ENCODE data around the gene DPH2.

DPH2 gene

DNA sequence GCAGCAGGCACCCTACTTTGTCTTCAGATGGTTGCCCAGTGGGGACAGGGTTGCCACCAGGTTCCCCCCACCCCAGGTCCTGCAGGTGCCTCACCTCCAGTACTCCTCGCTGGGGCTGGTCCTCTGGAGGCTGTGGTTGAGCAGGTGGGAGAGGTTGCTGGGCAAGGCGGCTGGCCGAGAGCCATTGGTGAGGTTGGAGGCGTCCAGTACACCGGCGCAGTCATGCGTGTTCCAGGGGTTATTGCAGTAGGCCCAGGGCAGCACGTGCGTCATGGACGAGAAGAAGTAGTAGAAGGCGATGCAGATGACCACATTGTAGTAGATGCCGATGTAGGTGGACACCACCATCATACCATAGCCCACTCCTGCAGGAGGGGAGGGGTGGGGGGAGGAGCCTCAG, 38.4 kb downstream of the DPH2 start:
- no peak for DNase-seq

DNA sequence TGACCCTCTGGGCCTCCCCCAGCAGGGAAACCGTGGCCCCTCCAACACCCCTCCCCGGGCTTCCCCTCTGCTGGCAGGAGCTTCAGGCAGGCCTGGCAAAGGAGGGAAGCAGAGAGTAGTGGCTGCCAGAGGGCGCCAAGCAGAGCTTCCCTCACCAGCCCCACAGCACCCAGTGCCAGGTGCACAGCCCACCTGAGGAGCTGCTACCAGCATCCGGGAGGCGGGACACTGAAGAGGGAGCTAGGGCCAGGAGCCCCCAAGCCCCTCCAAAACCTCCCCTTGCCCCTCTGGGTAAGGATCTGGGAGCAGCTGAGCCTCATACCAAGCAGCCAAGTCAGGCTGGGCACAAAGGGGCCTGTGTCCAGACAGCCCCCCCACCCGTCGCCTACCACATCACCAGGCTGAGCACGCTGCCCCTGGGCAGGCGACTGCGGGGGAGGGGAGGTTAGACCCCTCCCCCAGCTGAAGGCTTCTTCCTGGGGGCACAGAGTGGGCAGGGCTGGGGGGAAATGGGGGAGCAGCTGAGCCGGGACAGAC, 41.2 kb downstream of the DPH2 start:
- DNase-seq = no peak

DNA sequence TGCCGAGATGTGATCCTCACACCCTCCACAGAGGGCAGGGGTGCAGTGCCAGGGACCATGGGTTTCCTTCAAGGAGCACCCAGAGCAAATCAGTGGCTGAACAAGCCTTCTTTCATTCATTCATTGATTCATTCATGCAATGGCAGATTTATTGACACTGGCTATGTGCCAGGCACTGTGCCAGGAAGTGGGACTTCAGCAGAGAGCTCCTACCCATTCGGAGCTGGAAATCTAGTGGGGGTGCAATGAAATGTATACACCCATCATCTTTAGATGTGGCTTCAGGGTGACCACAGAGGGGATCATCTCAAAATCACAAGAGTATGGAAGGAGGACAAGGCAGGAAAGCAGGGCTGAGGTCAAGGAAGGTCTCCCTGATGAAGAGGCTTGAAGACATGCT, 42.6 kb downstream of the DPH2 start:
- no peak for DNase-seq

DNA sequence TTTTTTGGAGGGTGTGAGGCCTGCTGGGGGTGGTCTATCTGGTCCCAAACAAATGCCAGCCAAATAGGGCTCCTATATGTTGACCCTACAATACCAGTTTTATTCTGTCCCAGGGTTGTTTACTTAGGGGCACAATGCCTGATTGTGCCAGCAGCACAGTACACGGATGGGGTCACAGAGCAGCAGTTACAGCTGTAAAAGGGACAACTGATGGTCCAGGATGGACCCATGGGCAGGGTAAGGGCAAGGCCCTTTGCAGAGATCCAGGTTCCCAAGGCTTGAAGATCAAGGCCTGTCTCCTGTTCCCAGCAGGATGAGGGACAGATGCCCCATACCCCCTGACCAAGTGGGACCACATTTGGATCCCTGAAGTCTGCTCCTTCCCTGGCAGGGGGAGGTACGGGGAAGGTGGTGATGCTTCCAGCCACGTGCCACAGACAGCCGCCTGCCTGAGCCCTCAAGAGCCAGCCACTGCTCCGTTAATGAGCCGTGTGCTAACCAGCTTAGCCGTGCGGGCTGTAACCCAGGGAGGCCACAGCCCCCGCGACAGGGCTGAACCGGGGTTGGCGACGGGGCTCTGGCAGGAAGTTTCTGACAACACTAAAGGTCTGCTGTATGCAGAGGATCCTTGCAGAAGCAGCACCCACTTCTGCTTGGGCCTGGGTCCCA, 43.3 kb downstream of the DPH2 start:
- no peak for DNase-seq

DNA sequence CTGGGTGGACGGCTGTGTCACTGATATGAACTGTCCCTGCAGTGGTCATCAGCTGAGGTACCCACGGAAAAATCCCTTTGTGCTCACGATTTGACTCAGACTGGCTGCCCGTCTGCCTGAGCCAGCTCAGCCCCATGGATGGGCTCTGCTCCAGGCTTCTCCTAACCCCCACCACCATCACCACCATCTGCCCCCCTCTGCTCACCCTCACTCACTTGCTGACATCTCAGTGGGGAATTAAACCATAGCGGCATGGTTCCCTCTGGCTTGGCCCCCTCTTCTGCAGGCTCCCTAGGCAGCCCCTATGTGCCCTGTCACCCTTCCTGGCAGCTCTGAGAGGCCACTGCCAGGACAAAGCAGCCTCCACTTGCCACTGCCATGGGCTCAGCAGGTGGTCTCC, 44.1 kb downstream of the DPH2 start:
- DNase-seq = no peak

DNA sequence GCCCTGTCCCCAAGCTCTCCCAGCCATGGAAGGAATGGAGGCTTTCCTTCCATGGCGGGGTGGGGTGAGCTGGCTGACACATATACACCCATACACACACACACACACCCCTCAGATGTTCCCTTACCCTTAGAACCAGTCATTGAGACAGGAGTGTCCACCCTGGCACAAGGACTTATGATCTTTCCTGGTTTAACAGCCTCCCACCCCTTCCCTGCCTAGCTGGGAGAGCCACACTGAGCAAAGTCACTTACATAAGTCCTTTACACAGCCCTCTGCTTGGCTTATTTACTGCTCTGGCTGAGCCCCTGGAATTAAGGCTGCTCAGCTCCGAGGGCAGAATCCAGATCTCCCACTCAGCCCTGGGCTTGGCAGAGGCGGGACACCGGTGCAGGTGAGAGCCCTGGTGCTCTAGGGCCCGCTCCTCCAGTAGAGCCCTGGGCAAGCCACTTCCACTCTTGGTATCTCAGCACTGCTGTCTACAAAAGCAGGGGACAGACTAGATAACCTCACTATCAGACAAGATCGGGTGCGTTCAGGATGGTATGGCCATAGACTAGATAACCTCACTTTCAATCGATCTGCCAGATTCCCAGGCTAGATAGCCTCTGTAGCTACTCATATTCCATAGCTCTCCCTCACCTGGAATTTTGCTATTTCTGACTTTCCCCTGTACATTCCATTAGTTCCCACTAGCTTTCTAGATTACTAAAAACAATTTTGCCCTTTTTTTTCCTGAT, 44.7 kb downstream of the DPH2 start:
- no peak for DNase-seq

DNA sequence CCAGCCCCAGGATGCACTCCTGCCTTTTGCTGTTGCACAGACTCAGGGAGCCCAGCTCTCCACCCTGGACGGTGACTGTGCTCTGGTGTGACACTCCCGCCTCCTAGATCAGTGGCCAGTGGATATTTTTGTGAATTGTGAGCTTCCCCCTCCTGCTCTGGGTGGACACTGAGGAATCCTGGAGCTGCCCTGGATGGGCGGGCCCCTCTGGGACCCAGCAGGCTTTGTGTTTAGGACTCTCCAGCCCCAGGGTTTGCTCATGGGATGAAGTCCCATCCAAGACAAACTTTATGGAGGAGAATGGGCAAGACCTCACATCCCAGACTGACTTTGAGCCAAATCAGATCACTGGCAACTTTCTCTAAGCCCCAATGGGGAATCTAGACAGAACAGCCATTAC, 45.4 kb downstream of the DPH2 start:
- no peak for DNase-seq

DNA sequence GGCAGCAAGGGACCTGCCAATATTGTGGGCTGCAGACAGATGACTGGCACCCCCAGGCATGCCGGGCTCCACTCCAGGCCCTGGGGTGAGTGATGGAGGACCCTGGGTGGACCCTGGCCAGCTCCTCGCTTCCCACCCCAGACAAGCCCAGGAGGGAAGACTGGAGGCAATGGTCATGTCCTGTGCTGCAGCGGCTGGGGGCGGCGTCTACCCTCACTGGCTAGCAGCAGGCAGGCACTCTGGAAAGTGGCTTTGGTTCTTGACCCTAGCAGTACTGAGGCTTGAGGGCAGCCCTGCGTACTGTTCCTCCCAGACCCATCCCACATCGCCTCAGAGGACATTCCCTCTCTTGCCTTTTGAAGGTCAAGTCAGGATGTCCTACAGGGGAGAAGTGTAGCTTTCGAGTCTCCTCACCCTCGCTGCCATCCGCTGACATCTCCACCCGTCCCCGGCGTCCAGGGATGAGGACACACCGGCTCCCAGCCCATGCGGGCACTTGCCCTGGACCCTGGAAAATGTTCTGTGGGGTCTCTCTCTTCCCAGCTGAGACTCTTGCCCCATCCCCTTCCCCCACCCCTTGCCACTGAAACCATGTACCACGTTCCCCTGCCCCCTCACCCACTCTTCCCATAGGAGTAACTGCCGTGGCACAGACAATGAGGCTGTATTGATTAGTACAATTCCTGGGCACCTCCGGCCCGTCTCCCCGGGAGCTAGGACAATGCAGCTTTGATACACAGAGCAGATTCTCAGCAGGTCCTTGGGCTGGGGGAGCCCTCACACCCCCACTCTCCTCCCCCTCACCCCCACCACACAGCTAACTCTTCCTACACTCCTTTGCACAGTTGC, 46.5 kb downstream of the DPH2 start:
- DNase-seq = no peak

DNA sequence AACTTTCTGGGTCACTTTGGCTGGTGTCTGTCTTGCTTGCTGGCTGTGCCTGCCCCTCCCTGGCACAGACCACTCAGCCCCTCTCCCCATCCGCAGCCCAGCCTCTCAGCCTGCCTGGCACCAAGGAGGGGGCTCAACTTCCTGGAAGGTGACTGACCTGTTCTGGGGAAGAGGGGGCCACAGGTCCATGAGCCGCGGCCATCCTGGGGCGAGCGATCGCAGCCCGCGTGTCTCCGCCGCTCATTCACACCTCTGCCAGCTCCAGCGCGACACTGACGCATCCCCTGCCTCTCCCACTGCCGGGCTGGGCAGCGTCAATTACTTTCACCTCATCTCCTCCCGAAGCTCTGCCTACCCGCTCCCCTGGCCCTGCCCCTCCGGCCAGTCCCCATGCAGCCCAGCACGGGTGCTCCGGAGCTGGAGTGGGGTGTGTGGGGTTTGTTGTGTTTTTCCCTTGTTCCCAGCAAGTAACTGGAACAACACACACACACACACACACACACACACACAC, 47.1 kb downstream of the DPH2 start:
- no peak for DNase-seq

DNA sequence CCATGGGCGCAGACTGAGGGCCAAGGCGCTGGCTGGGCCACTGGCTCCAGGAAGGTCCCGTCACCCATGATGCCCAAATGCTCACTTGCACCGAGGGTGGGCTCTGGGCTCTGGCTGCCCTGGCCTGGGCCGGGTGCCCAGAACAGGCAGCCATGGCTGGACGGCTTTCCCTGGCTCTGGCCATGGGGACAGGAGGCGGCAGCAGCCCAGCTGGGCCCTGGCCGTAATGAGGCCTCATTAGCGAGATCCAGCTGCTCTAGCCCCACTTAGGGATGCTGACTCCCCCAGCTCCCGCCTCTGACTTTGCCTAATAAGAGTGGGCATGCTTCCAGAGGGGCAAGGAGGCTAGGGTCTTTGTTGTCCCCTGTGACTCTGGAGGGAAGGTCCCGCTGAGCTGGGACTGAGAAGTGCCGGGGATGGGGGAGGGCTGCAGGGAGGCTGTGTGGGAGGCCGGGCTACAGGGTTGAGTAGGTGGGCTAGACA, 49.7 kb downstream of the DPH2 start:
- no peak for DNase-seq

DNA sequence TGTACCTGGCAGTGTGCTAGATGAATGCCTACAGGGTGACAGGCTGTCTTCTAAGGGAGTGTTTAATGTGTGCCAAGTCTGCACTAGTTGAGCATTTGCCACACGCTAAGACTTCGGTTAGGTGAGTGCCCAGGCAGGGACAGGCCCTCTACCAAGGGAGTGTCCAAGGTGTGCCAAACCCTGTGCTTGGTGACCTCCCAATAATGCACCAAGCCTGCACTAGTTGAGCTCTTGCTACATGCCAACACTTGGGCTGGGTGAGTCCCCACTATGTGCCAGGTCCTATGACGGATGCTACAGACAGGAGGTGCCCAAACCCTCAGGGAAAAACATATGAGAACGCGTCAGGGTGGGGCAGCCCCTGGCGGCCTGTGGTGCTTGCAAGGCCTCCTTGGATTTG, 50.7 kb downstream of the DPH2 start:
- DNase-seq = no peak

DNA sequence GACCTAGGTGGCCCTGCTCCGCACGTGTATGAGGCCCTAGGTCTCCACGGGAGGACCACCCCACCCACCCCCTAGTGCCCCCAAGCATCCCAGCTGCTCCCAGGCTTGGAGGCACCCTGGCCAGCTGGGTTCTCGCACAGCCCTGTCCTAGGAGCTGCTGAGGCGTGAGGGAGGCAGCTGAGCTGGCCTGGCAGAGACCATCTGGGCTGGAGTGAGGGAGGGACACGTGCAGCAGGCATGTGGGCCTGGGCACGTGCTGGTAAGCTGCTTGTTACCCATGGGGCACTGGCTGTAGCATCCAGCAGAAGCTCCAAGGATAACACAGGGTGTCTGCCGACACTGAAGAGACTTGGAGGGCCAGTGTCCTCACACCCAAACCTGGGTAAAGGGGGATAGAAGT, 51.3 kb downstream of the DPH2 start:
- no peak for DNase-seq

DNA sequence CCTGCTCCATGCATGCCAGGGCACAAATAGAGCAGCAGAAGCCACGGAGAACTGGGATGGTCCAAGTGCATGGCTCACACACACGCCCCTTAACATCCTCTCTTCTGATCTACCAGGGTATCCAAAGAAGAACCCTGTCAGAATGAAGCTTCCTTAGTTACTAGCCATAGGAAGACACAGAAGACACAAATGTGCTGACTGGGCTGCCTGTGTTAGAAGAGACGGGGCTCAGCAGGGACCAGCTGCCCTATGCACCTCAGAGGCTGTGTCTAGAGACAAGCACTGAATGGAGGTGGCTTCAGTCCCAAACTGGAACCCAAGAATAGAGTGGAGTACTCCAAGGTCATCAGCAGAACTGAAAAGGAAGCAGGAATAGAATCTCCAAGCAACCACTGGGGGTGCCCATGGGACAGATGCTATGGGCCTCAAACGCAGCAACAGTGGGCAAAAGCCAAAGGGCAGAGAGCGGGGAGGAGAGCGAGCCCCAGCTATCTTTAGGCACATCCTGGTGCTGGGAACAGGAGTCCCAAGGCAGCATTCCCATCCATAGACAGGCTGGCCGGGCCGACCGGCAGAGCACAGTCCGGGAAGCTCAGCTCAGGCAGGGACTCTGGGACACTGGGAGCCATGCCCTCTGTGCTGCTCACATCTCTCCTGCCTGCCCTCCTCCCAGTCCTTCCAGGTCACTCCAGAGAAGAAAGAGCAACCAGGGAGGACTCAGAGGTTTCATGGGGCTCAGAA, 51.9 kb downstream of the DPH2 start:
- no peak for DNase-seq
